Measurements from ENCODE around the gene WDFY1. TPM values are rescaled to one million over a fixed set of nuclear protein-coding genes. Genes with fewer than 3 reads are reported as not detected.

Gene WDFY1
- total RNA-seq, 1 experiment from 2014 or later: 44.7 TPM

- Histone ChIP-seq H3K4me2 (ENCODE audit: low read length) (peak overlapping the region; percentile 40), H3K79me2 (ENCODE audit: insufficient read depth, low read length) (no peaks in the 10 kb centered on the region), H3K4me1 (ENCODE audit: control insufficient read depth in 1 of 2, insufficient read depth in 2 of 2, low read length in 2 of 2) (peaks cover 52 to 58% of the 10 kb centered on the region in 2 experiments), H3K4me3 (replicated peaks in 1 of 2; ENCODE audit: low read depth in 1 of 2, low read length in 2 of 2) (no peak overlapping the region), H3K27ac (ENCODE audit: low read depth, low read length) (peak overlapping the region; percentile 50), H3K9me2 (ENCODE audit: insufficient read depth) (no peaks in the 10 kb centered on the region), H3K27me3 (ENCODE audit: insufficient read depth, low read length) (no peaks in the 10 kb centered on the region), H2AFZ (ENCODE audit: low read depth, low read length, poor library complexity, severe bottlenecking) (no peak overlapping the region), H4K20me1 (ENCODE audit: insufficient read depth) (no peaks in the 10 kb centered on the region), H3K9ac (ENCODE audit: low read length) (no peak overlapping the region), H3K36me3 (ENCODE audit: control insufficient read depth in 1 of 2, insufficient read depth in 2 of 2, low read length in 2 of 2) (no peaks in the 10 kb centered on the region), H3K9me3 (ENCODE audit: control insufficient read depth in 1 of 2, insufficient read depth in 1 of 2, low read depth in 1 of 2, low read length in 2 of 2) (no peaks in the 10 kb centered on the region)
- CTCF ChIA-PET: no interaction called here
- ATAC-seq: no peak
- intact Hi-C loops (cut with micrococcal nuclease): no loop called here
- RAD21 ChIA-PET (ENCODE audit: low non-redundant PET in 1 of 2, low total read pairs in 2 of 2, uncharacterized antibody in 2 of 2, unreplicated experiment in 2 of 2): no interaction called here
- TF ChIP-seq SRF (IDR thresholded peaks at IDR 0.05; ENCODE audit: low read depth): no peak
- peak; percentile 3; the same call in 1 of the 2 replicates for TF ChIP-seq SP1 (IDR thresholded peaks at IDR 0.05; ENCODE audit: low read depth)
- no peak for TF ChIP-seq EZH2 (IDR thresholded peaks at IDR 0.05)
- POLR2A ChIA-PET: interaction anchor here (1.2 kb wide), 1 partner anchor 95 kb away, joined by 3 read pairs; no protein-coding TSS in a partner anchor
- no TSS peak for BruUV-seq (replicated peaks)
- no peak for DNase-seq (ENCODE audit: low read depth, low spot score)
Measured at GRCh38 chr2:223856584-223856983, 88.6 kb downstream of the WDFY1 start.

- Histone ChIP-seq H3K9ac (ENCODE audit: low read length) (no peak overlapping the region), H2AFZ (ENCODE audit: low read depth, low read length, poor library complexity, severe bottlenecking) (no peak overlapping the region), H3K4me2 (ENCODE audit: low read length) (peak overlapping the region; percentile 40), H3K9me3 (ENCODE audit: control insufficient read depth in 1 of 2, insufficient read depth in 1 of 2, low read depth in 1 of 2, low read length in 2 of 2) (no peaks in the 10 kb centered on the region), H3K4me3 (replicated peaks in 1 of 2; ENCODE audit: low read depth in 1 of 2, low read length in 2 of 2) (no peak overlapping the region), H4K20me1 (ENCODE audit: insufficient read depth) (no peaks in the 10 kb centered on the region), H3K27me3 (ENCODE audit: insufficient read depth, low read length) (no peaks in the 10 kb centered on the region), H3K27ac (ENCODE audit: low read depth, low read length) (peak overlapping the region; percentile 50), H3K9me2 (ENCODE audit: insufficient read depth) (no peaks in the 10 kb centered on the region), H3K79me2 (ENCODE audit: insufficient read depth, low read length) (no peaks in the 10 kb centered on the region), H3K4me1 (ENCODE audit: control insufficient read depth in 1 of 2, insufficient read depth in 2 of 2, low read length in 2 of 2) (peaks cover 46 to 53% of the 10 kb centered on the region in 2 experiments), H3K36me3 (ENCODE audit: control insufficient read depth in 1 of 2, insufficient read depth in 2 of 2, low read length in 2 of 2) (no peaks in the 10 kb centered on the region)
- BruUV-seq (replicated peaks): no TSS peak
- intact Hi-C loops (cut with micrococcal nuclease): no loop called here
- ChIA-PET CTCF (no interaction called here), POLR2A (interaction anchor here (1.2 kb wide), 1 partner anchor 95 kb away, joined by 3 read pairs; no protein-coding TSS in a partner anchor), RAD21 (ENCODE audit: low non-redundant PET in 1 of 2, low total read pairs in 2 of 2, uncharacterized antibody in 2 of 2, unreplicated experiment in 2 of 2) (no interaction called here)
- ATAC-seq: no peak
- no peak for DNase-seq (ENCODE audit: low read depth, low spot score)
- no peak for TF ChIP-seq YY1 (IDR thresholded peaks at IDR 0.05; ENCODE audit: extremely low read depth, insufficient replicate concordance, low read depth, low read length)
- TF ChIP-seq ZBTB33 (IDR thresholded peaks at IDR 0.05; ENCODE audit: extremely low read depth, insufficient replicate concordance, low read length): no peak
- TF ChIP-seq CBX3 (IDR thresholded peaks at IDR 0.05; ENCODE audit: low read depth): no peak
- TF ChIP-seq EZH2phosphoT487 (IDR thresholded peaks at IDR 0.05; ENCODE audit: borderline replicate concordance): no peak
- no peak for TF ChIP-seq RAD21 (IDR thresholded peaks at IDR 0.05; ENCODE audit: low read depth)
- TF ChIP-seq TCF7L2 (IDR thresholded peaks at IDR 0.05; ENCODE audit: borderline replicate concordance, extremely low read depth, insufficient read depth, insufficient read length): no peak
- no peak for TF ChIP-seq REST (IDR thresholded peaks at IDR 0.05; ENCODE audit: low read depth)
- TF ChIP-seq ATF3 (IDR thresholded peaks at IDR 0.05): no peak
- no peak for TF ChIP-seq SIN3A (IDR thresholded peaks at IDR 0.05; ENCODE audit: low read depth)
- no peak for TF ChIP-seq JUND (IDR thresholded peaks at IDR 0.05)
- TF ChIP-seq EGR1 (IDR thresholded peaks at IDR 0.05; ENCODE audit: low read depth): 0 out of 2 replicates have a peak, but pooled peaks have one; percentile 25
- no peak for TF ChIP-seq MAX (IDR thresholded peaks at IDR 0.05)
- TF ChIP-seq ZFX (IDR thresholded peaks at IDR 0.05): no peak
- no peak for TF ChIP-seq EZH2 (IDR thresholded peaks at IDR 0.05)
- TF ChIP-seq SRF (IDR thresholded peaks at IDR 0.05; ENCODE audit: low read depth): no peak
Measured at GRCh38 chr2:223856021-223856420, 89.1 kb downstream of the WDFY1 start.

Data from HCT116 (cell line).